ENCODE results near the gene EBI3.

The EBI3 gene

DNA sequence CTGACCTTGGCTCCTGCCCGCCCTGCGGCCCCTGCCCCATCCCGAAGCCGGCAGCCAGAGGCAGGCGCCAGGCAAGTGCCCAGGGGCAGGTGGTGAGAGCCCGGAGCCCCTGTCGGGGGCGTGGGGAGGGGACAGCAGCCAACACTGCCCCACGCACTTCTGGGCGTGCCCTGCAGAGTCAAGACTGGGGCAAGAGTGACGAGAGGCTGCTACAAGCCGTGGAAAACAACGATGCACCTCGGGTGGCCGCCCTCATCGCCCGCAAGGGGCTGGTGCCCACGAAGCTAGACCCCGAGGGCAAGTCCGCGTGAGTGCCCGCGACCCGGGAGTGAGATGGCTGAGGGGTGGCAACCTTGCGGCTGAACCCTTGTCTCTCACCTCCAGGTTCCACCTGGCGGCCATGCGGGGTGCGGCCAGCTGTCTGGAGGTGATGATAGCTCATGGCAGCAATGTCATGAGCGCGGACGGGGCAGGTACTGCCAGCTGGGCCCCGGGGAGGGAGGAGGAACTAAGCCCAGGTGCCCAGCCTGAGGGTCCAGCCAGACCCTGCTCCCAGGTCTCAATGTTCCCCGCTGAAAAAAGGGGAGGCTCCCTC is 29.5 kb upstream of the EBI3 start:
- Histone ChIP-seq H3K36me3 (ENCODE audit: control insufficient read depth in 5 of 5, insufficient read depth in 5 of 5, low read length in 5 of 5) (no peaks in the 10 kb centered on the region), H3K27ac (ENCODE audit: low read depth, low read length) (no peak overlapping the region), H3K4me1 (ENCODE audit: control insufficient read depth in 5 of 5, insufficient read depth in 5 of 5, low read length in 5 of 5) (peaks cover 0 to 5% (median 3%) of the 10 kb centered on the region in 5 donors), H3K27me3 (ENCODE audit: control insufficient read depth in 5 of 5, insufficient read depth in 4 of 5, low read length in 5 of 5) (peaks cover 23 to 51% (median 36%) of the 10 kb centered on the region in 5 donors), H3K4me3 (ENCODE audit: low read depth in 1 of 5, low read length in 5 of 5) (no peak overlapping the region), H3K9me3 (ENCODE audit: control insufficient read depth in 5 of 5, low read length in 5 of 5) (no peaks in the 10 kb centered on the region), H3K9ac (ENCODE audit: low read length in 5 of 5) (no peak overlapping the region)

DNA sequence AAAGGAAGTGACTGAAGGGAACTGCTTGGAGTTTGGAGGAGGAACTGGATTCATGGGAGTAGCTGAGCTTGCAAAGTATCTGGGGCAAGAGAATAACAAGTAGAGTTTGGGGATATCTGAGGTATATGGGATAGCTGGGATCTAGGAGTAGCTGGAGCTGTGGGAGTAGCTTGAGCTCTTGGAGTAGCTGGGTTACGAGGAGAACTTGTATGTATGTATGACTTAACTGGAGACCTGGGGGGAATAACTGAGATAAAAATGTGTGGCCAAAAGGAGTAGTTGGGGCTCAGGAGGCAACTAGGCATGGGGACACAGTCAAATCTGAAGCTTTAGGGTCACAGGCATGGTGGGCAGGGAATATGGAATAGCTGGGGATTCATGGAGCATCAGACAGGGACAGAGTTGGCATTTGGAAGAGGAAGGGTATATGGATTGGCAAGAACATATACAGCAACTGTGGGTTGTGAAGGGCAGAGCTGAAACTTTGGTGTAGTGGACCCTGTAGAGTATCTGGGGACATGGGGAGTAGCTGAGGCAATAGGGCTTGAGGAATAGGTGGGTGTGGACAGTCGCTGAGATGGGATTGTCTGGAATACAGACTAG is 28.3 kb upstream of the EBI3 start:
- no peak overlapping the region for H3K4me3 ChIP-seq (ENCODE audit: low read depth in 1 of 5, low read length in 5 of 5)
- no peaks in the 10 kb centered on the region for H3K9me3 ChIP-seq (ENCODE audit: control insufficient read depth in 5 of 5, low read length in 5 of 5)
- H3K36me3 ChIP-seq (ENCODE audit: control insufficient read depth in 5 of 5, insufficient read depth in 5 of 5, low read length in 5 of 5): no peaks in the 10 kb centered on the region
- peaks cover 0 to 5% (median 3%) of the 10 kb centered on the region in 5 donors for H3K4me1 ChIP-seq (ENCODE audit: control insufficient read depth in 5 of 5, insufficient read depth in 5 of 5, low read length in 5 of 5)
- peaks cover 19 to 43% (median 29%) of the 10 kb centered on the region in 5 donors for H3K27me3 ChIP-seq (ENCODE audit: control insufficient read depth in 5 of 5, insufficient read depth in 4 of 5, low read length in 5 of 5)
- H3K27ac ChIP-seq (ENCODE audit: low read depth, low read length): no peak overlapping the region
- no peak overlapping the region for H3K9ac ChIP-seq (ENCODE audit: low read length in 5 of 5)

DNA sequence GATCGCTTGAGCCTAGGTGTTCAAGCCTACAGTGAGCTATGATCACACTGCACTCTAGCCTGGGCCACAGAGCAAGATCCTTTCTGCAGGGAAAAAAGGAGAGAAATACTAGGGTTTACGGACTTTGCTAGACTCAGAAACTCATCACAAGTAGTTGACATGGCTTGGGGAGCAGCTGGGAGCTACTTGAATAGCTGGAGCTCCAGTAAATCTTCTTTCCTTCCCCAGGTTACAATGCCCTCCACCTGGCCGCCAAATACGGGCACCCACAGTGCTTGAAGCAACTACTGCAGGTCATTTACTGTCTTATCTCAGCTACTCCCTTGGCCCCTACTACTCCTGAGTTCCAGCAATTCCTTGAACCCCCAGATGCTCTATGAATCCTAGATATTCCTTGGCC is 27.5 kb upstream of the EBI3 start:
- Histone ChIP-seq H3K36me3 (ENCODE audit: control insufficient read depth in 5 of 5, insufficient read depth in 5 of 5, low read length in 5 of 5) (no peaks in the 10 kb centered on the region), H3K9ac (ENCODE audit: low read length in 5 of 5) (no peak overlapping the region), H3K27me3 (ENCODE audit: control insufficient read depth in 5 of 5, insufficient read depth in 4 of 5, low read length in 5 of 5) (peaks cover 11 to 36% (median 24%) of the 10 kb centered on the region in 5 donors), H3K9me3 (ENCODE audit: control insufficient read depth in 5 of 5, low read length in 5 of 5) (no peaks in the 10 kb centered on the region), H3K4me3 (ENCODE audit: low read depth in 1 of 5, low read length in 5 of 5) (no peak overlapping the region), H3K27ac (ENCODE audit: low read depth, low read length) (no peak overlapping the region), H3K4me1 (ENCODE audit: control insufficient read depth in 5 of 5, insufficient read depth in 5 of 5, low read length in 5 of 5) (peaks cover 0 to 5% (median 3%) of the 10 kb centered on the region in 5 donors)

DNA sequence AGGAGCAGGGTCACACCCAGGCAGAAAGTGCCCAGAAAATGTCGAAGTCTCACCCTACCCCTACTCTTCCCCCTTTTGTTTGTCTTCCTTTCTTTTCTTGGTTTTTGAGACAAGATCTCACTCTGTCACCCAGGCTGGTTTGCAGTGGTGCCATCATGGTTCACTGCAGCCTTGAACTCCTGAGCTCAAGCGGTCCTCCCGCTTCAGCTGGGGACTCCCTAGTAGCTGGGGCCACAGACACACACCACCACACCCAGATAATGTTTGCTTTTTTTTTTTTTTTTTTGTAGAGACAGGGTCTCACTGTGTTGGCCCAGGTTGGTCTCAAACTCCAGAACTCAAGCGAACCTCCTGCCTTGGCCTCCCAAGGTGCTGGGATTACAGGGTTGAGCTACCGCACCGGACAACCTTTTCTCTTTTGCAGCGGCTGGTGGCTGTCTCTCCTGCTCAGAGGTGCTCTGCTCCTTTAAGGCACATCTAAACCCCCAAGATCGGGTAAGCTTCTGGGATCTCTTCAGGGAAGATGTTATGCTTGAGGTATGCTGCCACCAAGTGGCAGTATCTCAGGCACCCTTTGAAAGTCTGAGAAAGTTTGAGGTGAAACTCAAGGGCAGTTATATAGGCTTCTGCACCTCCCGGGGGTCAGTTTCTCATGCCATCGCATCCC is 22.4 kb upstream of the EBI3 start:
- no peak overlapping the region for H3K4me3 ChIP-seq (ENCODE audit: low read depth in 1 of 5, low read length in 5 of 5)

DNA sequence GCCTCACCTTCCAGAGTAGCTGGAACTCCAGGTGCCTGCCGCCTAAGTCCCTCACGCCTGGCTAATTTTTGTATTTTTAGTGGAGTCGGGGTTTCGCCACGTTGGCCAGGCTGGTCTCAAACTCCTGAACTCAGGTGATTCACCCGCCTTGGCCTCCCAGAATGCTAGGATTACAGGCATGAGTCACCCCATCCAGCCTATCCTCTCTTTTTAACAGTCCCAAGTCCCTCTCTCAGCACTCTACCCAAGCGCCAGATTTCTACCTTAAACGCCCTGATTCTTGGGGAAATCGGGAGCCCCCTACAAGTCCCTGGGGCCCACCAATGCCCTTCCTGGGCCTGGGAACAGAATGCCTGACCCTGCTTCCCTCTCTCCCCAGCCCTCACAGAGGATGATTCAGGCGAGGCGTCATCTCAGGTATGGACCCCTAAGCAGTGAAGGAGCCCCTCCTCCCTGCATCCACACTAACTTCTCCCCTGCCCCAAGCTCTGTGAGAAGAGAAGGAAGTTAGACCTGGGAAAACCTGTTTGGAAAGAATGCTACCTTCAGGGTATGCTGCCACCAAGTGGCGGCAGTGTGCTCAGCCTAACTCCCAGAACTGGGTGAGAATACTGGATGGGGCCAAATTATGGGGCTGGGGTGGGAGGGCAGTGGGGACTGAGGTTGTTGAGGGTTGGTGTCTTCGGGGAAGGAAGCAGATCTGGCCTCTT is 20.8 kb upstream of the EBI3 start:
- no peak overlapping the region for H3K27ac ChIP-seq (ENCODE audit: low read depth, low read length)
- no peaks in the 10 kb centered on the region for H3K9me3 ChIP-seq (ENCODE audit: control insufficient read depth in 5 of 5, low read length in 5 of 5)
- no peaks in the 10 kb centered on the region for H3K36me3 ChIP-seq (ENCODE audit: control insufficient read depth in 5 of 5, insufficient read depth in 5 of 5, low read length in 5 of 5)
- H3K4me1 ChIP-seq (ENCODE audit: control insufficient read depth in 5 of 5, insufficient read depth in 5 of 5, low read length in 5 of 5): peaks cover 0 to 5% (median 3%) of the 10 kb centered on the region in 5 donors
- no peak overlapping the region for H3K9ac ChIP-seq (ENCODE audit: low read length in 5 of 5)
- H3K4me3 ChIP-seq (ENCODE audit: low read depth in 1 of 5, low read length in 5 of 5): no peak overlapping the region
- peaks cover 0 to 16% (median 3%) of the 10 kb centered on the region in 5 donors for H3K27me3 ChIP-seq (ENCODE audit: control insufficient read depth in 5 of 5, insufficient read depth in 4 of 5, low read length in 5 of 5)

More for the DNA sequence above, 22.4 kb upstream of the EBI3 start:
- H3K36me3 ChIP-seq (ENCODE audit: control insufficient read depth in 5 of 5, insufficient read depth in 5 of 5, low read length in 5 of 5): no peaks in the 10 kb centered on the region
- peaks cover 0 to 5% (median 3%) of the 10 kb centered on the region in 5 donors for H3K4me1 ChIP-seq (ENCODE audit: control insufficient read depth in 5 of 5, insufficient read depth in 5 of 5, low read length in 5 of 5)
- no peak overlapping the region for H3K9ac ChIP-seq (ENCODE audit: low read length in 5 of 5)
- H3K9me3 ChIP-seq (ENCODE audit: control insufficient read depth in 5 of 5, low read length in 5 of 5): no peaks in the 10 kb centered on the region
- no peak overlapping the region for H3K27ac ChIP-seq (ENCODE audit: low read depth, low read length)
- peaks cover 0 to 14% (median 3%) of the 10 kb centered on the region in 5 donors for H3K27me3 ChIP-seq (ENCODE audit: control insufficient read depth in 5 of 5, insufficient read depth in 4 of 5, low read length in 5 of 5)

DNA sequence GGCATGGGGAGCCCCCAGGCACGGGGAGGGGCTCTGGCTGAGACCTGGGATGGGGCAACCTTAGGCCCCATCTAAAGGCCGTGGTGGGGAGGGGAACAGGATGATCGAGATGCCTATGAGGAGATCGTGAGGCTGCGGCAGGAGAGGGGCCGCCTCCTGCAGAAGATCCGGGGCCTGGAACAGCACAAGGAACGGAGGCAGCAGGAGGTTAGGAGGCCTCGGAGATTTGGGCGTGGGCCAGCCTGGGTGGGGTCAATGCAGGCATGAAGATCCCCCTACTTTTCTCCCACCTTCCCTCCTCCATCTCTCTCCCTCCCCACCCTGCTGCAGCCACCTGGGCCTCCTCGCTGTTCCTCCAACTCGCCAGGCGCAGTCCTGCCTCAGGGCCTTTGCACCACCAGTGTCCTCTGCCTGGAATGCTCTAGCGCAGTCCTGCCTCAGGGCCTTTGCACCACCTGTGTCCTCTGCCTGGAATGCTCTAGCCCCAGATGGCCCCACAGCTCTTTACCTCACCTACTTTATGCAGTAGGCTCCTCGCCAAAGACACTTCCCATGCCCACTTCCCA is 19.1 kb upstream of the EBI3 start:
- Histone ChIP-seq H3K27me3 (ENCODE audit: control insufficient read depth in 5 of 5, insufficient read depth in 4 of 5, low read length in 5 of 5) (peaks cover 0 to 16% (median 3%) of the 10 kb centered on the region in 5 donors), H3K27ac (ENCODE audit: low read depth, low read length) (no peak overlapping the region), H3K4me1 (ENCODE audit: control insufficient read depth in 5 of 5, insufficient read depth in 5 of 5, low read length in 5 of 5) (no peaks in the 10 kb centered on the region), H3K4me3 (ENCODE audit: low read depth in 1 of 5, low read length in 5 of 5) (no peak overlapping the region), H3K36me3 (ENCODE audit: control insufficient read depth in 5 of 5, insufficient read depth in 5 of 5, low read length in 5 of 5) (no peaks in the 10 kb centered on the region), H3K9me3 (ENCODE audit: control insufficient read depth in 5 of 5, low read length in 5 of 5) (no peaks in the 10 kb centered on the region), H3K9ac (ENCODE audit: low read length in 5 of 5) (no peak overlapping the region)

DNA sequence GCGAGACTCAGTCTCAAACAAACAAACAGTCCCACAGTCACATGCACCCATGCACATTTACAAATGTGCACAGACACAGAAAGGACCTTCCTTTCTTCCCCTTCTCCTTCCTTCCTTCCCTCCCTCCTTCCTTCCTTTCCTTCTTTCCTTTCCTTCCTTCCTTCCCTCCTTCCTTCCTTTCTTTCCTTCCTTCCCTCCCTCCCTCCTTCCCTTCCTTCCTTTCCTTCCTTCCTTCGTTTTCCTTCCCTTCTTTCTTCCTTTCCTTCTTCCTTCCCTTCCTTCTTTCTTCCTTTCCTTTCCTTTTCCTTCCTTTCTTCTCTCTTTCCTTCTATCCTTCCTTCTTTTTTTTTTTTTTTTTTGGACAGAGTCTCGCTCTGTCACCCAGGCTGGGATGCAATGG is 16.2 kb upstream of the EBI3 start:
- Histone ChIP-seq H3K9ac (ENCODE audit: low read length in 5 of 5) (no peak overlapping the region), H3K36me3 (ENCODE audit: control insufficient read depth in 5 of 5, insufficient read depth in 5 of 5, low read length in 5 of 5) (no peaks in the 10 kb centered on the region), H3K27ac (ENCODE audit: low read depth, low read length) (no peak overlapping the region)

DNA sequence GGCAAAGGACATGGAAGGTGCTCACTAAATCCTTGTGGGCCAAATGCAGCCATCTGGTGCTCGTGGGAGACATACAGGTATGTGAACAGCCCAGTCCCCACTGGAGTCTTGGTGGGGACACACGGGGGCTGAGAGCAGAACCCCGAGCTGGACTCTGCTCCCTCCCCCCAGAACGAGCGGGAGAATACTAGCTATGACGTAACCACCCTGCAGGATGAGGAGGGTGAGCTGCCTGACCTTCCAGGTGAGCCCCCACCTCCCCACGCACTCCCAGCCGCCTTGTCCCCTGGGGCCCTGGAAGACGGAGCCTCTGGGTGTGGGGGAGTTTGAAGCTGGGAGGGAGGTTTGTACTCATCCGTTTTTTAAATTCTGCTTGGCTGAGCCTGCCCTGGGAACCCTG is 13.5 kb upstream of the EBI3 start:
- Histone ChIP-seq H3K27me3 (ENCODE audit: control insufficient read depth in 5 of 5, insufficient read depth in 4 of 5, low read length in 5 of 5) (peaks cover 0 to 7% (median 0%) of the 10 kb centered on the region in 5 donors), H3K27ac (ENCODE audit: low read depth, low read length) (no peak overlapping the region), H3K9ac (ENCODE audit: low read length in 5 of 5) (no peak overlapping the region), H3K4me3 (ENCODE audit: low read depth in 1 of 5, low read length in 5 of 5) (no peak overlapping the region), H3K4me1 (ENCODE audit: control insufficient read depth in 5 of 5, insufficient read depth in 5 of 5, low read length in 5 of 5) (no peaks in the 10 kb centered on the region), H3K9me3 (ENCODE audit: control insufficient read depth in 5 of 5, low read length in 5 of 5) (peaks cover 0 to 3% (median 0%) of the 10 kb centered on the region in 5 donors), H3K36me3 (ENCODE audit: control insufficient read depth in 5 of 5, insufficient read depth in 5 of 5, low read length in 5 of 5) (no peaks in the 10 kb centered on the region)

More for the DNA sequence above, 16.2 kb upstream of the EBI3 start:
- Histone ChIP-seq H3K27me3 (ENCODE audit: control insufficient read depth in 5 of 5, insufficient read depth in 4 of 5, low read length in 5 of 5) (peaks cover 0 to 10% (median 0%) of the 10 kb centered on the region in 5 donors), H3K4me3 (ENCODE audit: low read depth in 1 of 5, low read length in 5 of 5) (no peak overlapping the region), H3K9me3 (ENCODE audit: control insufficient read depth in 5 of 5, low read length in 5 of 5) (peaks cover 0 to 3% (median 0%) of the 10 kb centered on the region in 5 donors), H3K4me1 (ENCODE audit: control insufficient read depth in 5 of 5, insufficient read depth in 5 of 5, low read length in 5 of 5) (no peaks in the 10 kb centered on the region)

DNA sequence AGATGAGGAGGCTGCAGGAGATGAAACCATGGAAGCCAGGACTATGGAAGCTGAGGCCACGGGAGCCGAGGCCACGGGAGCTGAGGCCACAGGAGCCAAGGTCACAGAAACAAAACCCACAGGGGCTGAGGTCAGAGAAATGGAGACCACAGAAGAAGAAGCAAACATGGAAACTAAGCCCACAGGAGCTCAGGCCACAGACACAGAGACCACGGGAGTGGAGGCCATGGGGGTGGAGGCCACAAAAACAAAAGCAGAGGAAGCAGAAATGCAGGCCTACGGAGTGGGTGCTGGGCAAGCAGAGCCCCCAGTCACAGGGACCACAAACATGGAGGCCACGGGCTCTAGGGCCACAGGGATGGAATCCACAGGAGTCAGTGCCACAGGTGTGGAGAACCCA is 12.5 kb upstream of the EBI3 start:
- Histone ChIP-seq H3K27me3 (ENCODE audit: control insufficient read depth in 5 of 5, insufficient read depth in 4 of 5, low read length in 5 of 5) (peaks cover 0 to 5% (median 0%) of the 10 kb centered on the region in 5 donors), H3K27ac (ENCODE audit: low read depth, low read length) (no peak overlapping the region), H3K9me3 (ENCODE audit: control insufficient read depth in 5 of 5, low read length in 5 of 5) (peaks cover 0 to 3% (median 0%) of the 10 kb centered on the region in 5 donors), H3K36me3 (ENCODE audit: control insufficient read depth in 5 of 5, insufficient read depth in 5 of 5, low read length in 5 of 5) (no peaks in the 10 kb centered on the region), H3K4me1 (ENCODE audit: control insufficient read depth in 5 of 5, insufficient read depth in 5 of 5, low read length in 5 of 5) (no peaks in the 10 kb centered on the region), H3K4me3 (ENCODE audit: low read depth in 1 of 5, low read length in 5 of 5) (no peak overlapping the region), H3K9ac (ENCODE audit: low read length in 5 of 5) (no peak overlapping the region)
